Calu3 (cell line): ENCODE results near the gene FAM3D. TPM values are rescaled to one million over a fixed set of nuclear protein-coding genes. Genes with fewer than 3 reads are reported as not detected.

Experiments
- BruUV-seq: library from RNA; stranded (reverse); fragments of 400-500 nt; replicated peaks from 2 replicates; lab custom pipeline; 2021; lab: Mats Ljungman, UMichigan
- CTCF ChIA-PET: fragments of 300-600 bp; sonication (Branson Sonifier 250); formaldehyde crosslinking; loops from one replicate; lab custom pipeline; 2022; ENCODE audit warnings: antibody characterized with exemption; lab: Charles Lee
- DNase-seq: peaks from one replicate; pipeline ENCODE4 v3.0.0; 2022
- H3K27ac Mint-ChIP-seq: one replicate; pipeline ENCODE4 v1.8.0; 2022; ENCODE audit warnings: mixed read lengths; ENCODE audit not compliant: unreplicated experiment
- H3K27me3 Mint-ChIP-seq: one replicate; pipeline ENCODE4 v1.8.0; 2022; ENCODE audit warnings: mixed read lengths; ENCODE audit not compliant: unreplicated experiment
- H3K36me3 Mint-ChIP-seq: one replicate; pipeline ENCODE4 v1.8.0; 2022; ENCODE audit warnings: mild to moderate bottlenecking, moderate library complexity, mixed read lengths; ENCODE audit not compliant: insufficient read depth, unreplicated experiment
- H3K4me1 Mint-ChIP-seq: one replicate; pipeline ENCODE4 v1.8.0; 2022; ENCODE audit warnings: mild to moderate bottlenecking, low read depth, mixed read lengths; ENCODE audit not compliant: unreplicated experiment
- H3K4me3 Mint-ChIP-seq: one replicate; pipeline ENCODE4 v1.8.0; 2022; ENCODE audit warnings: mild to moderate bottlenecking, low read depth, moderate library complexity, mixed read lengths; ENCODE audit not compliant: unreplicated experiment
- H3K9me3 Mint-ChIP-seq: one replicate; pipeline ENCODE4 v1.8.0; 2022; ENCODE audit warnings: low read depth, mixed read lengths; ENCODE audit not compliant: unreplicated experiment
- intact Hi-C: fragments of 100-400 bp; cut with micrococcal nuclease; formaldehyde crosslinking; loops from one replicate; pipeline ENCODE4 v1.10.0; 2022; ENCODE audit not compliant: unreplicated experiment
- total RNA-seq: library from RNA; stranded (reverse); gene quantifications from 2 replicates; pipeline ENCODE4 v1.2.3, GENCODE V29; 2022
- TF ChIP-seq, protein P1 (sequence below): fragments of 200-600 bp; IDR thresholded peaks from one replicate; pipeline ENCODE4 v1.8.0; 2022; ENCODE audit warnings: antibody characterized with exemption; ENCODE audit not compliant: unreplicated experiment

Gene FAM3D
- total RNA-seq, 1 experiment from 2014 or later = 3.0 TPM

DNA sequence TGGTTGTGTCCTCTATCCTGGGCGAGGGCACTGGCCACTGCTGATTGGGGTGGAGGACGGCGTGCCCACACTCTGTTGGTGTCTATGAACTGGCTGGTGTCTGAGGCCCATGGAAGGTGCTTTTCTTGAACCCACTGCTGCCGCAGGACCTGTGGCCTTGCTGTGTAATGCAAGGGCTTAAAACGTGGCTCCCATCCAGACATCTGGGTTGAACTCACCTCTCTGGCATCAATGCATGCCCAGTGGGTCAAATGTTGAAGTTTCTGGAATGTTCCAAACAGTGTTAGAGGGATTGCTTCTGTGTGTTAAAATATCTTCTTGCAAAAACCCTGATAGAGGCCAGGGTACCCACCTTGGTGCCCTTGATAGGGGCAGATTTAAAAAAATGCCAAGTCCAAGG lies 42.6 kb downstream of the FAM3D start:
- no peak overlapping the region for H3K27ac Mint-ChIP-seq
- no TSS peak for BruUV-seq
- intact Hi-C loops = no loop called here

DNA sequence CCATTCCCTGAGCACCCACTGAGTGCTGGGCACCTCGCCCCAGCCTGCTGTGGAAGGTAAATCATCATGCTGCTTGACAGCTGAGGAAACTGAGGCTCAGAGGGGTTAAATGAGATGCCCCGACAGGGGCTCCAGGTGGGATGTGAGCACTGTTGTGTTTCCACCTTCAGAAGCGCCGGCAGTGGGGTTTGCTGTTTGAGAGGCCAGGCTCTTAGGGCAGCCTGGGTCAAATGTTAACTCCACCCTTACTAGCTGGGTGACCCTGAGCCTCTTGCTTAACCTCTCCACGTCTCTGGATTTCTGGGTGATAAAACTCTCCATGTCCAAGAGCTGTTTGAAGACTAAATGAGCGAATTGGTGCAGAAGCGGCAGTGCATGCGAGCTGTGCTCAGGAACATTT lies 43.1 kb downstream of the FAM3D start:
- CTCF ChIA-PET = no interaction called here
- intact Hi-C loops = no loop called here
- no peak for DNase-seq
- H3K27ac Mint-ChIP-seq = no peak overlapping the region
- no peaks in the 10 kb centered on the region for H3K9me3 Mint-ChIP-seq
- TF ChIP-seq, protein P1, sequence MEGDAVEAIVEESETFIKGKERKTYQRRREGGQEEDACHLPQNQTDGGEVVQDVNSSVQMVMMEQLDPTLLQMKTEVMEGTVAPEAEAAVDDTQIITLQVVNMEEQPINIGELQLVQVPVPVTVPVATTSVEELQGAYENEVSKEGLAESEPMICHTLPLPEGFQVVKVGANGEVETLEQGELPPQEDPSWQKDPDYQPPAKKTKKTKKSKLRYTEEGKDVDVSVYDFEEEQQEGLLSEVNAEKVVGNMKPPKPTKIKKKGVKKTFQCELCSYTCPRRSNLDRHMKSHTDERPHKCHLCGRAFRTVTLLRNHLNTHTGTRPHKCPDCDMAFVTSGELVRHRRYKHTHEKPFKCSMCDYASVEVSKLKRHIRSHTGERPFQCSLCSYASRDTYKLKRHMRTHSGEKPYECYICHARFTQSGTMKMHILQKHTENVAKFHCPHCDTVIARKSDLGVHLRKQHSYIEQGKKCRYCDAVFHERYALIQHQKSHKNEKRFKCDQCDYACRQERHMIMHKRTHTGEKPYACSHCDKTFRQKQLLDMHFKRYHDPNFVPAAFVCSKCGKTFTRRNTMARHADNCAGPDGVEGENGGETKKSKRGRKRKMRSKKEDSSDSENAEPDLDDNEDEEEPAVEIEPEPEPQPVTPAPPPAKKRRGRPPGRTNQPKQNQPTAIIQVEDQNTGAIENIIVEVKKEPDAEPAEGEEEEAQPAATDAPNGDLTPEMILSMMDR = no peak
- H3K4me3 Mint-ChIP-seq = no peak overlapping the region
- H3K4me1 Mint-ChIP-seq = no peaks in the 10 kb centered on the region
- peaks cover 7% of the 10 kb centered on the region for H3K27me3 Mint-ChIP-seq
- H3K36me3 Mint-ChIP-seq = no peaks in the 10 kb centered on the region
- no TSS peak for BruUV-seq

More for the DNA sequence above, 42.6 kb downstream of the FAM3D start:
- Mint-ChIP-seq H3K4me1 (no peaks in the 10 kb centered on the region), H3K9me3 (no peaks in the 10 kb centered on the region), H3K27me3 (peaks cover 7% of the 10 kb centered on the region), H3K4me3 (no peak overlapping the region), H3K36me3 (no peaks in the 10 kb centered on the region)
- CTCF ChIA-PET = no interaction called here
- no peak for DNase-seq
- TF ChIP-seq, protein P1 = no peak

DNA sequence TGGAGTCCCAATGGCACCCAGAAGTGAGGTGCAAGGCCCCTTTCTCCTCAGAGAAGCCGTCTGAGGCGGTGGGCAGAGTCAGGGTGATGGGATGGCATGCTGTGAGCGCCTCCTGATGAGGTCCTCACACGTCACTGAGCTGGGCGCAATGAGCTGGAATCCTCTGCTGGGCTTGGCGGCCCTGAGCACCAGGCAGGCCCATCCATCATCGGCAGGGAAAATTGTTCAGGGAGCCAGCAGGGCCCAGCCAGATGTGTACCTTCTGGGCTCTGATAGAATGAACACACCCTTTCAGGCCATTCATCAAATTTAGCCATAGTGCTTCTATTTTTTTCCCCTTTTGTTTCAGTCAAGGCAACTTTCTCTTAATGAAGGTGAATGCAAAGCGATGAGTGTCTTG lies 43.7 kb downstream of the FAM3D start:
- H3K4me1 Mint-ChIP-seq = no peaks in the 10 kb centered on the region
- CTCF ChIA-PET = no interaction called here

DNA sequence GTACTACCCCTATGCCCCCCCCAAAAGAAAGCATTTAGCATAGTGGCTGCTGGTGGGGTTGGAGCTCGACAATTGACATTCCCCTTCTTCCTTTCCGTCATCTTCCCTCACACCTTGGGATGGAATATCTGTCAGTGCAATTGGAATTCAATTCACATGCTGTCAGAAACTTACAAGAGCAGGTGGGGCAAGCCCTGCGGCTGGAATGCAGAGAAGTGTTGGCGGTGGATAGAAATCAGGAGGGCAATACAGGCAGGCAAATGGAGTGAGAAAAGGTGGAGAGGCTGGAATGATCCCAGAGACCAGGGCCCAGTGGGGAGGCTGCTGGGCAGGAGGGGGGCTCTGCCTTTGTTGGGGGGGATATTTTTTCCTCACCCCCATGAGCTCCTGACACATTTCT lies 44.1 kb downstream of the FAM3D start:
- no peaks in the 10 kb centered on the region for H3K36me3 Mint-ChIP-seq
- H3K27ac Mint-ChIP-seq = no peak overlapping the region
- no peaks in the 10 kb centered on the region for H3K4me1 Mint-ChIP-seq
- CTCF ChIA-PET = no interaction called here
- peaks cover 7% of the 10 kb centered on the region for H3K27me3 Mint-ChIP-seq
- BruUV-seq = no TSS peak
- no peaks in the 10 kb centered on the region for H3K9me3 Mint-ChIP-seq
- no peak overlapping the region for H3K4me3 Mint-ChIP-seq
- TF ChIP-seq, protein P1 = no peak
- intact Hi-C loops = no loop called here
- DNase-seq = no peak

More for the DNA sequence above, 43.7 kb downstream of the FAM3D start:
- intact Hi-C loops = no loop called here
- BruUV-seq = no TSS peak
- Mint-ChIP-seq H3K27me3 (peaks cover 7% of the 10 kb centered on the region), H3K4me3 (no peak overlapping the region), H3K36me3 (no peaks in the 10 kb centered on the region), H3K27ac (no peak overlapping the region), H3K9me3 (no peaks in the 10 kb centered on the region)
- no peak for DNase-seq
- TF ChIP-seq, protein P1 = no peak
